HG03575 (cell line): ENCODE data around the gene NRG3.
"Not testable (repeated sequence)": the region's sequence is repeated elsewhere in the genome, so short reads cannot be mapped to it uniquely, and the experiment has no call there.

Experiments used
- ATAC-seq: cut with Tn5 transposase; IDR thresholded peaks from one replicate; pipeline ENCODE4 v1.9.1; 2021; ENCODE audit not compliant: unreplicated experiment, insufficient number of reproducible peaks, low FRiP score; ENCODE audit errors: extremely low read depth

Gene NRG3

DNA sequence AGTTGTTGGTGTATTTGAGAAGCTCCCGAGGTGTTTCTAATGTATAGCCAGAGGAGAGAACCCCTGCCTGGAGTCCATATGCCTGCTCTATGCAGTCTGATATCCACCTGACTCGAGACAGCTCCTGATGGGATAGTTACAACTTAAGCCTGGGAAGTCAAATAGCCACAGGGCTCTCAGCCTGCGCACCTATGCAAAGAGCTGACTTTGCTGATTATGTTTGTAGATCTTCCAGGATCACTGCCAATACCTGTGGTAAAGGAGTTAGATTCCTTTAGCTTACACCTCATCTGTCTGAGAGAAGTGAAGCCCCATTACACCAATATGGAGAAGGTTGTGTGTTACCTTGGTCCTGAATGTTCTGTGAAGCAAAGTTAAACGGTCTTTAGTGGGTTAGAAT lies 1063.3 kb downstream of the NRG3 start:
- ATAC-seq = no peak

DNA sequence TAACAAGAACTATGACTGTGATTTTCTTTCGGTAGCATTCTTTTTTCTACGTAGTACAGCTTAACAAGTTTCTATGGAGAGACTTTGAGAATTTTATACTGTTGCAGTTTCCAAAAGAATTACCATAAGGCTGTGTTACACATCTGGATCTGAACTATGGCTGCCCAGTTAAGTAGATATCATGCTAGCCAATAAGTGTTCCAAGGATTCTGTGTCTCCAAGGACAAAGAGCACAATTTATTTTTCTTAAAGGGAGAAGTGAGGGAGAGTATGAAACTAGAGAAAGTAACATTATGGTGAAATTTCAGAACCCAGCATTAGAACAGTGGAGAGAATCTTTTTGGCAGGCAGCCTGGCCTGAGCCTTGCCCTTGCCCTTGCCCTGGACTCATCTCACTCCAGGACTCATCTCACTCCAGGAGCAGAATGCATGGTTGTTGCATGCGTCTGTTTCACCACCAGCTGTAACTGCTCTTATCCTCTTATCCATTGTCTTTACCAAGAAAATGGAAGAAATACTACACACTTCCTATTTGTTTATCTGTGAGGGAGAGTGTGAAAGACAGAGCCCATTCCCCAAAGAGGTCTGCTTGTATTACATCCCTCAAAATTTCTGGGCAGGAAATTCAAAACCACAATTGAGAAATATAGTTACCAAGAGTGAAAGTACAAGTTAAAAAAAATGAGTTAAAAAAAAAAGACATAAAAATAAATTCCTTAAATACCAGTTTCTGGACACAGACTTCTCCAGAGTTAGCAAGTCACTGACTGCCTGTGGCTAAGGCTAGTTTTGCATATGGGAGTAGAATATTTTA lies 1067.5 kb downstream of the NRG3 start:
- ATAC-seq = no peak

GRCh38 chr10:82943142-82943541 lies 1068.1 kb downstream of the NRG3 start:
- no peak for ATAC-seq

DNA sequence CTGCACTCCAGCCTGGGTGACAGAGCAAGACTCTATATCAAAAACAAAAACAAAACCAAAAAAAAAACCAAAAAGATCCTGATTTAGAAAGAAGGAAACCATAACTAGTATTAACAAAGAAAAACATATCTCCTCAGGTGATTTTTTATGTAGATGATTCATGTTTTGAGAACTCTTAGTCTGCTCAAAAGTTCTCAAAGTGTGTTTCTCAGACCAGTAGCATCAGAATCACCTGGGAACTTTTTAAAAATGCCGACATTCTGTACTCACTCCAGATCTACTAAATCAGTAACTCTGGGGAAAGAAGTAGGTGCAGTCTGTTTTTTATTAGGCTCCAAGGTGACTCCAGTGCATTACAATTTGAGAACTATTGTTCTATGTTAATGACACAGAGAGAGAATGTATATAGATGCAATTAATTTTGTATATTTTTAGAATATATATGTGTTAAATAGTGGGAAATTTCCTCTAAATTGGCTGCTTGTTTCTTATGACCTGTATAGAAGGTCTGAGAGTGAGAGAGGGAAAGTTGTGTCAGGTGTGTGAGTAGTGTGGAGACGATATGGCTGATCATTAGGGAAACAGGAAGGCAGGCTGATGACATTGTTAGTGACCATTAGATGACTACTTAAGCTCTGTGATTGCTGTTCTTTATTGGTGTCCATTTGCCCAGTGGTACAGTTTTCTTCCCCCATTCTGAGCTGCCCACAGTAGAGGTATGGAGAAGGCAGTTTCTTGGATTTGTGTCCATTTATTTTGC lies 1075.0 kb downstream of the NRG3 start:
- no peak for ATAC-seq

DNA sequence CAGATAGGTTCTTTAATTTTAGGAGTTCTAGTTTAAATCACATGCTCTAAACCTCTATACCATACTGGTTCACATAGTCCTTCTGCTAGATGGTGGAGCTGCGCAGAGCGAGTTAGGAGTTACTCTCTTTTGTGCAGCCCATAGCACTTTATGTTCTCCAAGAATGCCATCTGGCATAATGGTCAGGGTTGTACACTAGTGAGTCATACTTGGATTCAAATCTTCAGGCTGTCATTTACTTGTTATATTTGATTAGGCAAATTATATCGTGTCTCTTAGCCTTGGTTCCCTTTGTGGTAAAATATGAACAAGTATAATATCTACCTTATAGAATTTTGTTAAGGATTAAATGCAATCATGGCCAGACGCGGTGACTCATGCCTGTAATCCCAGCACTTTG lies 1078.3 kb downstream of the NRG3 start:
- no peak for ATAC-seq

- no peak for ATAC-seq
Observed at GRCh38 chr10:82953909-82954308, 1078.9 kb downstream of the NRG3 start.

DNA sequence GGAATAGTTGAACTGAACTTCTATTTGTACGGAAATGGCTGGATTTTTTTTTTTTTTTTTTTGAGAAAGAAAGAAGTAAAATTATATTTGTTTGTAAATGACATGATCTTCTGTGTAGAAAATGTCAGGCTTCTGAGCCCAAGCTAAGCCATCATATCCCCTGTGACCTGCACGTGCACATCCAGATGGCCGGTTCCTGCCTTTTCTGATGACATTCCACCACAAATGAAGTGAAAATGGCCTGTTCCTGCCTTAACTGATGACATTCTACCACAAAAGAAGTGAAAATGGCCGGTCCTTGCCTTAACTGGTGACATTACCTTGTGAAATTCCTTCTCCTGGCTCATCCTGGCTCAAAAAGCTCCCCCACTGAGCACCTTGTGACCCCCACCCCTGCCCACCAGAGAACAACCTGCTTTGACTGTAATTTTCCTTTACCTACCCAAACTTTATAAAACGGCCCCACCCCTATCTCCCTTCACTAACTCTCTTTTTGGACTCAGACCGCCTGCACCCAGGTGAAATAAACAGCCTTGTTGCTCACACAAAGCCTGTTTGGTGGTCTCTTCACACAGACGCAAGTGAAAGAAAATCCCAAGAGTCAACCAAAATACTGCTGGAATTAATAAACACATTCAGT lies 1085.5 kb downstream of the NRG3 start:
- not testable (repeated sequence) for ATAC-seq

DNA sequence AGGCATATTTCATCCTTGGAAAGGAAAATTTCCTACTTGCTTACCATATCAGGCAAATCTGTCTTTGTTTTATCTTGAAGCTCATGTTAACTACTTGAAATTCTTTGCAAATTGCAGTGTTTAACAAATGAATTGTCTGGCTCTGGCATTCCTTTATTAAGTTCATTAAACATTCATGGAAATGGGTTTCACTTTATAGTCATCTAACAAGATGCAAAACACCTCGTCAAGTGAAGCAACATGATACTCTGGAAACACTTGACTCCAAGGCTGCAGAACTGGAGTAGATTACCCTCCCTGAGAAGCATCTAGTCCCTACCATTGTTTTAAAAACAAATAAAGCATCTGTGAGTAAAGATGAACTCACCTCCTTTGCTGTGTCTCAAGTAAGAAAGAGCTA lies 1086.9 kb downstream of the NRG3 start:
- ATAC-seq = no peak

DNA sequence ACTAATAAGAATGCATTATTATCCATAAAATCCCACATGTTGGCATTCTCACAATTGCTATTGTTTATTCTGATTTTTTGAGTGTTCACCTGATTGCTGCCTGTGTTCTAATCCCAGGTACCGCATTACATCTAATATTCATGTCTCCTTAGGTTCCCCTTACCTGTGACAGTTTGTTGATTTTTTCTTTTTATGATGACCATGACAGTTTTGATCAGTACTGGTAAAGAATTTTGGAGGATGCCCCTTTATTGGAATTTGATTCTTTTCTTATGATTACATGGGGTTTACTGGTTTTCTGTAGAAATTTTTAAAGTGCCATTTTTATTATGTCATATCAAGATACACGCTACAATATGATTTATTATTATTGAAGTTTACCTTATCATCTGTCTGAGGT lies 1091.1 kb downstream of the NRG3 start:
- no peak for ATAC-seq

DNA sequence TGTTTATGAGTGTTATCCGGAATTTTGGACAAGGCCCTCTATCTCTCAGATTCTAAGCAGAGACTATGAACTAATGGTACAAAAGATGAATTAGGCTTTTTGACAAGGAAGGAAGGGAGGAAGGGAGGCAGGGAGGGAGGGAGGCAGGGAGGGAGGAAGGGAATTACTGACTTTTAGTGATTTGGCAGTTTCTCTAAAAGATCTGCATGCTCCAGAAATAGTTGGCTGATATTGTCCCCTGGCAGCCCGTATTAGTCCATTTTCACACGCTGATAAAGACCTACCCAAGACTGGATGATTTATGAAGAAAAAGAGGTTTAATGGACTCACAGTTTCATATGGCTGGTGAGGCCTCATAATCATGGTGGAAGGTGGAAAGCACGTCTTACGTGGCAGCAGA lies 1093.5 kb downstream of the NRG3 start:
- ATAC-seq = no peak

- ATAC-seq = no peak
Observed at GRCh38 chr10:82969405-82969804, 1094.4 kb downstream of the NRG3 start.

- ATAC-seq = no peak
Observed at GRCh38 chr10:82980321-82980720, 1105.3 kb downstream of the NRG3 start.

GRCh38 chr10:82981137-82981723 lies 1106.2 kb downstream of the NRG3 start:
- no peak for ATAC-seq

GRCh38 chr10:82982110-82982608 lies 1107.2 kb downstream of the NRG3 start:
- no peak for ATAC-seq

- ATAC-seq = no peak
Observed at GRCh38 chr10:82986216-82986615, 1111.2 kb downstream of the NRG3 start.

GRCh38 chr10:83006479-83006878 lies 1131.5 kb downstream of the NRG3 start:
- ATAC-seq = not testable (repeated sequence)

DNA sequence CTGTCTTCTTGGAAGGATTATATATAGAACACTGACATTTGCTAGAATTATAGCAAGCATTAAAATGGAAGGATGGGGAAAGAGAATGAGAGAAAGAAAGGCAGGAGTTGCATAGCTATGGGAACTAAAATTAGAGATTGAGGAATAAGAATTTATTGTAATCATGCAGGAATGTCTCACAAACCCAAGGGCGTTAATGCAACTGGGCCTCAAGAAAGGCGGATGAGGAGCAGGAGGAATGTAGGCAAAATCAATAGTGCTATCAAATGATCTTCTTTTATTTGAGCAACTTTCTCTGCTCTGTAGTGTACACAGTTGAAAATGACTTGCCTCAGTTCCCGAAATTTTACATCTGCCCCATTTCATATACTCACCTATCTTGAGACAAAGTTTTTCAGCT lies 1132.5 kb downstream of the NRG3 start:
- ATAC-seq = no peak

DNA sequence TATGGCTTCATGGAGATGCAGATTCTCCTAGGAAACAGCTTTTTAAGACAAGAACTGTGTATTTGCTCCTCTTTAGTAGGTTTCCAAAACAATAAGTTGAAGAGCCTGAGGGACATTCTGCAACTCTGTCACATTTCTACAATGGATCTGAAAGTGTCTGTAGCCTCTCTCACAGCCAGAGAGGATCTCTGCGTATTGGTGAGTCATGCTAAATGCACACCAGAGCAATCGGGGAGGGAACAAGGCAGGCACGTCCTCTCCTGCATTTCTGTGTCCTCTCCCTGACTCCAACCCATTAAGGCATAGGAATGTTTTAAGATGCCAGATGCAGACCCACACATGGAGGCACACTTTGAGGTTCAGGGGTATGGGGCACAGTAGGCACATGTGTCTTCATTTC lies 1137.9 kb downstream of the NRG3 start:
- ATAC-seq = no peak

- ATAC-seq = no peak
Observed at GRCh38 chr10:83017076-83017867, 1142.3 kb downstream of the NRG3 start.
